Activated T-helper 17 cell treated with anti-CD3 and anti-CD28 coated beads, Interleukin-2, amount 50 U/mL, for 72 hours (primary cell): ENCODE data around the gene MKLN1. TPM values are rescaled to one million over a fixed set of nuclear protein-coding genes. Genes with fewer than 3 reads are reported as not detected.
A peak's percentile ranks its signal among the peaks of the same experiment; 100 is the strongest.
"Not testable (repeated sequence)": the region's sequence is repeated elsewhere in the genome, so short reads cannot be mapped to it uniquely, and the experiment has no call there.

ENCODE experiments used
- ATAC-seq: fragments of 150-1000 bp; cut with Tn5 transposase; replicated peaks from 2 replicates; pipeline ENCODE4 v1.10.0; 2021; ENCODE audit warnings: mild to moderate bottlenecking, moderate library complexity
- H3K27ac Mint-ChIP-seq: one replicate; pipeline ENCODE4 v1.8.0; 2022; ENCODE audit warnings: mixed read lengths
- H3K27me3 Mint-ChIP-seq: one replicate; pipeline ENCODE4 v1.8.0; 2022; ENCODE audit warnings: mixed read lengths
- H3K36me3 Mint-ChIP-seq: one replicate; pipeline ENCODE4 v1.8.0; 2022; ENCODE audit warnings: low read depth, mild to moderate bottlenecking, mixed read lengths
- H3K4me1 Mint-ChIP-seq: one replicate; pipeline ENCODE4 v1.8.0; 2022; ENCODE audit warnings: mixed read lengths
- H3K4me3 Mint-ChIP-seq: one replicate; pipeline ENCODE4 v1.8.0; 2022; ENCODE audit warnings: mild to moderate bottlenecking, mixed read lengths
- H3K9me3 Mint-ChIP-seq: one replicate; pipeline ENCODE4 v1.8.0; 2022; ENCODE audit warnings: mixed read lengths
- total RNA-seq, 2 donors: library from RNA; stranded (reverse); gene quantifications; one replicate each; pipeline ENCODE4 v1.2.3, GENCODE V29; 2022

MKLN1 gene
- total RNA-seq, 2 donors from 2014 or later: 49.5 to 70.1 TPM

GRCh38 chr7:131327049-131327625 is 539 bp upstream of the MKLN1 start:
- Mint-ChIP-seq H3K36me3 (peaks cover 22% of the 10 kb centered on the region), H3K9me3 (no peaks in the 10 kb centered on the region), H3K27ac (peak overlapping the region; percentile 98), H3K4me1 (peaks cover 42% of the 10 kb centered on the region), H3K4me3 (peak overlapping the region; percentile 87), H3K27me3 (no peaks in the 10 kb centered on the region)
- peak; percentile 51 for ATAC-seq

- H3K36me3 Mint-ChIP-seq: peaks cover 28% of the 10 kb centered on the region
- H3K4me1 Mint-ChIP-seq: peaks cover 42% of the 10 kb centered on the region
- H3K27me3 Mint-ChIP-seq: no peaks in the 10 kb centered on the region
- ATAC-seq: no peak
- peak overlapping the region; percentile 98 for H3K27ac Mint-ChIP-seq
- H3K4me3 Mint-ChIP-seq: peak overlapping the region; percentile 87
- H3K9me3 Mint-ChIP-seq: no peaks in the 10 kb centered on the region
Observed at GRCh38 chr7:131328377-131329175, 900 bp downstream of the MKLN1 start.

- H3K27ac Mint-ChIP-seq: peak overlapping the region; percentile 98
- peaks cover 40% of the 10 kb centered on the region for H3K4me1 Mint-ChIP-seq
- H3K4me3 Mint-ChIP-seq: peak overlapping the region; percentile 87
Observed at GRCh38 chr7:131329176-131329570, 1.5 kb downstream of the MKLN1 start.

GRCh38 chr7:131330299-131330698 is 2.6 kb downstream of the MKLN1 start:
- no peak for ATAC-seq
- peaks cover 30% of the 10 kb centered on the region for H3K4me1 Mint-ChIP-seq

More at GRCh38 chr7:131329176-131329570, 1.5 kb downstream of the MKLN1 start:
- Mint-ChIP-seq H3K36me3 (peaks cover 34% of the 10 kb centered on the region), H3K9me3 (no peaks in the 10 kb centered on the region), H3K27me3 (no peaks in the 10 kb centered on the region)
- no peak for ATAC-seq

GRCh38 chr7:131331806-131332205 is 4.1 kb downstream of the MKLN1 start:
- H3K36me3 Mint-ChIP-seq: peaks cover 50% of the 10 kb centered on the region
- H3K27ac Mint-ChIP-seq: no peak overlapping the region
- no peak for ATAC-seq
- no peaks in the 10 kb centered on the region for H3K27me3 Mint-ChIP-seq
- H3K4me3 Mint-ChIP-seq: peak overlapping the region; percentile 24
- H3K4me1 Mint-ChIP-seq: peaks cover 31% of the 10 kb centered on the region
- peaks cover 5% of the 10 kb centered on the region for H3K9me3 Mint-ChIP-seq

More at GRCh38 chr7:131330299-131330698, 2.6 kb downstream of the MKLN1 start:
- H3K4me3 Mint-ChIP-seq: peak overlapping the region; percentile 87
- no peaks in the 10 kb centered on the region for H3K27me3 Mint-ChIP-seq
- peaks cover 36% of the 10 kb centered on the region for H3K36me3 Mint-ChIP-seq
- no peaks in the 10 kb centered on the region for H3K9me3 Mint-ChIP-seq
- no peak overlapping the region for H3K27ac Mint-ChIP-seq

- not testable (repeated sequence) for H3K4me3 Mint-ChIP-seq, ATAC-seq, H3K27ac Mint-ChIP-seq, H3K27me3 Mint-ChIP-seq, H3K9me3 Mint-ChIP-seq
- peaks cover 36% of the 10 kb centered on the region for H3K4me1 Mint-ChIP-seq
- peaks cover 48% of the 10 kb centered on the region for H3K36me3 Mint-ChIP-seq
Observed at GRCh38 chr7:131332729-131333128, 5.1 kb downstream of the MKLN1 start.

GRCh38 chr7:131335639-131336381 is 8.1 kb downstream of the MKLN1 start:
- H3K4me1 Mint-ChIP-seq: peaks cover 32% of the 10 kb centered on the region
- ATAC-seq: peak; percentile 38

GRCh38 chr7:131336956-131337355 is 9.3 kb downstream of the MKLN1 start:
- no peak for ATAC-seq
- Mint-ChIP-seq H3K27ac (no peak overlapping the region), H3K27me3 (no peaks in the 10 kb centered on the region), H3K9me3 (peaks cover 8% of the 10 kb centered on the region), H3K4me1 (peaks cover 32% of the 10 kb centered on the region), H3K4me3 (no peak overlapping the region), H3K36me3 (peaks cover 52% of the 10 kb centered on the region)

More at GRCh38 chr7:131335639-131336381, 8.1 kb downstream of the MKLN1 start:
- Mint-ChIP-seq H3K9me3 (peaks cover 8% of the 10 kb centered on the region), H3K27ac (peak overlapping the region; percentile 51), H3K36me3 (peaks cover 53% of the 10 kb centered on the region), H3K27me3 (no peaks in the 10 kb centered on the region), H3K4me3 (peak overlapping the region; percentile 26)

GRCh38 chr7:131338173-131338572 is 10.5 kb downstream of the MKLN1 start:
- Mint-ChIP-seq H3K4me3 (no peak overlapping the region), H3K27me3 (no peaks in the 10 kb centered on the region), H3K36me3 (peaks cover 62% of the 10 kb centered on the region), H3K9me3 (peaks cover 8% of the 10 kb centered on the region), H3K4me1 (peaks cover 37% of the 10 kb centered on the region), H3K27ac (no peak overlapping the region)
- ATAC-seq: no peak

GRCh38 chr7:131338691-131339390 is 11.2 kb downstream of the MKLN1 start:
- peaks cover 37% of the 10 kb centered on the region for H3K4me1 Mint-ChIP-seq

GRCh38 chr7:131341690-131342089 is 14.0 kb downstream of the MKLN1 start:
- peaks cover 4% of the 10 kb centered on the region for H3K9me3 Mint-ChIP-seq
- no peak overlapping the region for H3K27ac Mint-ChIP-seq
- H3K4me1 Mint-ChIP-seq: peaks cover 27% of the 10 kb centered on the region
- H3K4me3 Mint-ChIP-seq: no peak overlapping the region
- ATAC-seq: no peak
- H3K36me3 Mint-ChIP-seq: peaks cover 38% of the 10 kb centered on the region
- no peaks in the 10 kb centered on the region for H3K27me3 Mint-ChIP-seq

More at GRCh38 chr7:131338691-131339390, 11.2 kb downstream of the MKLN1 start:
- peaks cover 56% of the 10 kb centered on the region for H3K36me3 Mint-ChIP-seq
- no peaks in the 10 kb centered on the region for H3K27me3 Mint-ChIP-seq
- peaks cover 8% of the 10 kb centered on the region for H3K9me3 Mint-ChIP-seq
- no peak overlapping the region for H3K27ac Mint-ChIP-seq
- ATAC-seq: no peak
- H3K4me3 Mint-ChIP-seq: no peak overlapping the region

GRCh38 chr7:131342864-131343442 is 15.3 kb downstream of the MKLN1 start:
- peaks cover 31% of the 10 kb centered on the region for H3K4me1 Mint-ChIP-seq
- H3K27me3 Mint-ChIP-seq: no peaks in the 10 kb centered on the region
- H3K4me3 Mint-ChIP-seq: no peak overlapping the region
- H3K27ac Mint-ChIP-seq: no peak overlapping the region
- H3K9me3 Mint-ChIP-seq: no peaks in the 10 kb centered on the region
- peaks cover 31% of the 10 kb centered on the region for H3K36me3 Mint-ChIP-seq
- ATAC-seq: no peak

GRCh38 chr7:131346885-131347592 is 19.4 kb downstream of the MKLN1 start:
- no peaks in the 10 kb centered on the region for H3K9me3 Mint-ChIP-seq
- no peaks in the 10 kb centered on the region for H3K27me3 Mint-ChIP-seq
- peaks cover 19% of the 10 kb centered on the region for H3K4me1 Mint-ChIP-seq
- peak overlapping the region; percentile 34 for H3K27ac Mint-ChIP-seq
- peaks cover 16% of the 10 kb centered on the region for H3K36me3 Mint-ChIP-seq
- H3K4me3 Mint-ChIP-seq: no peak overlapping the region
- ATAC-seq: no peak
